GM18517 (cell line): ENCODE data around the gene ANKS1B.
"Not testable (repeated sequence)": the region's sequence is repeated elsewhere in the genome, so short reads cannot be mapped to it uniquely, and the experiment has no call there.

Experiments used
- ATAC-seq: cut with Tn5 transposase; IDR thresholded peaks from one replicate; pipeline ENCODE4 v1.9.1; 2021; ENCODE audit warnings: mild to moderate bottlenecking, moderate library complexity; ENCODE audit not compliant: unreplicated experiment

The ANKS1B gene

DNA sequence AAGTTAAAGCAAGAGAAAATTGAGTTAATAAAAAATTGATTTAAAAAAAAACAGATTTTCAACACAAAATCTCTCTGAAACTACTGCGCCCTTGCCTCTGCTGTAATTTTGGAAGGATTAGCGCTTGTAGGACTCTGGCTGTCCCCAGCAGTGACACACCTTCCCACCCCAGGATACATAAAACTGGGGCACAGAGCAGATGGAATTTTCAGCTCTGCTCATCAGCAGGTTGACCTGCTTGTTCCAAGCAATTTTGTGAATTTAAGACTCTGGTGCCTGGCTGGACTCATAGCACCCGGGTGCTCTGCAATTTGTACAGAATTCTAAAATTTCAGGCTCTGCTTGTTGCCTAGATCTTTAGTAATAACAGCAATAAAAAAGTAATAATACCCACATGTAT is 595.0 kb downstream of the ANKS1B start:
- ATAC-seq = no peak

DNA sequence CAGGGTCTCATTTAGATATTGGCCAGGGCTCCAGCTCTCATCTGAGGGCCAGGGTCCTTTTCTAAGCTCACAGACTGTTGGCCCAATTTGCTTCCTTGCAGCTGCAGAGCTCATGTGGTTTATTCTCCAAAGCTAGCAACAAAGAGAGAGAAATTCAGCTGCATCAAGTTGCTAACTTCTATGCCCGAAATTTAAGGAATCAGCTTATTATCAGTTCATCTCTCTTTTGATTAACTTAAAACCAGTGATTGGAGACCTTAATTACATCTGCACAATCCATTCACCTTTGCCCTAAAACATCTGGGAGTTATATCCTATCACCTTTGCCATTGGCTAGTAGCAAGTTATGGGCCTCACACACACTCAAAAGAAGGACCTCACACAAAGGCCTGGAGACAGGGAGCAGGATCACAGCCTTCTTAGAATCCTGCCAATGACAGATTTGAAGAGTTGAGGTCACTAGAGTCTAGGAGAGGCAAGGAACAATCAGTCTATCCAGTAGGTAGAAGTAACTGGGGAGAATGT is 596.0 kb downstream of the ANKS1B start:
- ATAC-seq = no peak

DNA sequence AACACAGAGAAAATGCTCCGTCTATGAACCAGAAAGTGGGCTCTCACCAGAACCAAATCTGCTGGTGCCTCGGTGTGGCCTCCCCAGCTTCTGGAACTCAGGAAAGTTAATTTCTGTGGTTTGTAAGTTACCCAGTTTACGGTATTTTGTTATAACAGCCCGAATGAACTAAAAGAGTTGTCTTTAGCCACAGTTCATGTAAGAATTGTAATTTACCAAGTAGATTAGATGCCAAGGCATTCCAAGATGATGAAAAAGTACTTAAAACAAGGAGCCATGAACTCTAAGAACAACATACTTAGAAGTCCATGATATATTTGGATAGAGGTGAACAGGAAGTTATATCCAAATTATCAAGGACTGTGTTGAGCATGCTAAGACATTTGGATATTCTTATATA is 597.1 kb downstream of the ANKS1B start:
- no peak for ATAC-seq

DNA sequence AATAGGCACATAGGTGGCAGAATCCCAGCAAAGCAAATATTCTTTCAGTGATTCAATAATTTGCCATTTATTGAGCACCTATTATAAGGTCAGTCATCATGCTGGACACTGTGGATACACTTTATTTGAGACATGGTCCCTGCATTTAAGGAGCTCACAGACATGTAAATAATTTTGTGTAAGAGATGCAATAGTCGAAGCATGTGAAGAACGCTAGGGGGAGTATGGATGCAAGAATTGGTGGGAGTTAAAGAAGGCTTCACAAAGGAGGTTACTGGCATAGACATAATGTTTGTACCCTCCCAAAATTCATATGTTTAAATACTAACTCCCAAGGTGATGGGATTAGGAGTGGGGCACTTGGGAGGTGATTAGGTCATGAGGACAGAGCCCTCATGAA is 597.8 kb downstream of the ANKS1B start:
- no peak for ATAC-seq

DNA sequence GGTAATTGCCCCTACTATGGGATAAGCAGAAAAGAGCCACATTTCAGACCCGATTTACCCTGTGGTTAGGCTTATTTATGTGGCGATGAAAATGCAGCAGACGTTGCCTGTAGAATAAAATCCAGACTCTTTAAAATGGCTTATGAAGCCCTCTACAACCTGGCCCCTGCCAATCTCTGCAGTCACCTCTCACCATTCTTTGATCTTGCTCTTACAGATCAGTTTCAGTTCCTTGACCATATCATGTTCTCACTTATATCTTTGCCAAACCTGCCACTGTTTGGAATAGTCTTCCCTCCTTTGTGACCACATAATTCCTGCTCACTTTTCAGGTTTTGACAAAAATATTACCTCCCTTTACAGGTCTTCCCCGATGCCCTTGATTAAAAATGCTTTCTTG is 601.5 kb downstream of the ANKS1B start:
- no peak for ATAC-seq

DNA sequence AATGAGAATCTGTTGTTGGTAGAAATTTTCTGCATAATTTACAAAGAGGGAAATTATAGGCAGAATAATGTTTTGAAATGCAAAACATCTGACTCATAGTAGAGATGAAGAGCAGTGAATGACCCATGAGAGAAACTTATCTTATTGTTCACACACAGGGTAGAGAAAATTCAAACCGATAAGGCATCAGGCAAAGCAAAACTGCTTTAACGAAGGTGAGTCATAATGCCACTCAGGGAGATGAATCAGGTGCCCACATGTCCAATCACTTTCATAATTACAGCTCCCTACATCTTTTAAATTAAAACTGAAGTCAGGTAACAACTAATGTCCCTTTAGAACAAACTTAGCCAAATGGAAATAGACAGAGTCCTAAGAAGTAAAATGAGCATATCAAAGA is 602.7 kb downstream of the ANKS1B start:
- peak; percentile 92 for ATAC-seq

DNA sequence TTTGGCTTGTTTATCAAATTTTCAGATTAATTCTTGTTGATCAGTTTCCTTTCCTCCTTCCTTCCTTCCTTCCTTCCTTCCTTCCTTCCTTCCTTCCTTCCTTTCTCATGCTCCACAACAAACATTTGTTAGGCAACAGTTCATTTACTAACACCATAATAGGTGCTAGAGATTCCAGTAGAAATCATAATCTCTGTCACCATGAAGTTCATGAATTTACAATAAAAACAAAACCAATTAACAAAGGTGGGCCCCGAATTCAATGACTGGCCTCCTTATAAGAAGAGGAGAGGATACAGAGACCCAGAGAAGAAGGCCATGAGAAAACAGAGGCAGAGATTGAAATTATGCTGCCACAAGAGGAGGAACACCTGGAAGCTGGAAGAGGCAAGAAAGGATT is 604.0 kb downstream of the ANKS1B start:
- ATAC-seq = no peak

DNA sequence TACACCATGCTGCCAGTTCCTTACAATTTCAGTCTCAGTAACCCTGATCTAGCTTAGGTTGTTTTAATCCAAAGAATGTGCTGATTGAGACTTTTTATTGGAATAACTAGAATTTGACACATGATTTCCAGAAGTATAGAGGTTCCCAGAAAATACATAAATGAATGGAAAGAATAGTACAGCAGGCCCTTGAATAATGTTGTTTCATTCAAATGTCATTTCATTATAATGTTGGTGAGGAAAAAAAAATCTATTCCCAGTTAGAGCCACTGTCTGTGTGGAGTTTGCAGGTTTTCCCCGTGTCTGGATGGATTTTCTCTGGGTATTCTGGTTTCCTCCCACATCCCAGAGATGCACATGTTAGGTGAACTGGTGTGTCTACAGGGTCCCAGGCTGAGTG is 610.7 kb downstream of the ANKS1B start:
- no peak for ATAC-seq

DNA sequence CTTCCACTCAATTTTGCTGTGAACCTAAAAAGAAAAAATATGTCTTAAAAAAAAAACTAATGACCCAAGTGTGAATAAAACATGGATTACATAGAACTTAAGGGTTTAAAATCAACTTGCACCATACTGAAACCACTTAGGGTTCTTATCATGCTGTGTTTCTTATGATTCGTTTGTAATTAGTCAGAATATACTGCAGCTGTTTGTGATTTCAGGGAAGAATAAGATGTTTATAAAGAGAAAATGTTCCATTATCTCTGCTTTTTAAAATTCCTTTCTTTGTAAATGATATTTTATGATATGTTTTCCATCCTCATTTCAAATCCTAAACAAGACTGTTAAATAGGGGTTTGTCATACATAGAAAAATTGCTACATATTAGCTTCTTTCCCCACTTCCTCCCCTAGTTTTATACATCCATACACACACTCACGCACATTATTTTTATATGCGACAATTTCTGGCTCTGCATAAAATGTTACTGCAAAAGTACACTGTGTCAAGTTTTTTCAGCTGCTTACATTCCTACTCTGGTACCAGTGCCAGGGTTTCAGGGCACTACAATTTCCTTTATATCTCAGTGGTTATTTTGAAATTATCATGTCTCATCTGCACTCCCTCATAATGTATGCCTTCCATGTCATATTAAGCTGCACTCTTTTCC is 612.3 kb downstream of the ANKS1B start:
- ATAC-seq = no peak

DNA sequence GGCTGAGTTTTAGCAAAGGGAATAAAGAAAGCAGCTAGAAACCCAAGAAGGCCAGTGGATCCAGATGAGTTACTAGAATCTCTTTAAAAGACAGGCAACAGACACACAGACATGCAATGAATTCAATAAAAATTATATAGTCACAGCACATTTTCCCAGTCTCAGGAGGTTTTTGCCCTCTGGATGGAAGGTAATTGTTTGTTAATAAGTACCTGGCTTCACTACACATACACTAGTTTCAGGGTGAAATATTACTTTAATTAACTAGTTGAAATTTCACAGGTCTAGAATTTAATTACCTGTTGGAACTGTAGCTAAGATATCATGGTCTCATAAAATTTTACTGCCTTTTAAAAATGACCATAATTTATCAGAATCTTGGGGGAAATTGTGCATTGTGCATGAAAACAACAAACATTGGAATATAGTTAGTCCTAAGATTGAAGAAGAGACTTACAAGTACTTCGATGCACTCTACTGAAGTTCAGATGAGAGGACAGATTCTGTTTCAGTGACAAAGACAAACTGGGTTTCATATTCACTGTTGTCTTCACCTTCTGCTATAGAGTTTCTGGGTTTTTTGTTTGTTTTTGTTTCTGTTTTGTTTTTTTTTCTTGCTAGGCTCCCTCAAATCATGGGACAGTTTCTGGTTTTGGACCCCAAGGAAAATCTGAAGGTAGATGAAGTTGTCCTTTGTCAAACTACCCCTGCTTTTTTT is 614.2 kb downstream of the ANKS1B start:
- ATAC-seq = no peak

DNA sequence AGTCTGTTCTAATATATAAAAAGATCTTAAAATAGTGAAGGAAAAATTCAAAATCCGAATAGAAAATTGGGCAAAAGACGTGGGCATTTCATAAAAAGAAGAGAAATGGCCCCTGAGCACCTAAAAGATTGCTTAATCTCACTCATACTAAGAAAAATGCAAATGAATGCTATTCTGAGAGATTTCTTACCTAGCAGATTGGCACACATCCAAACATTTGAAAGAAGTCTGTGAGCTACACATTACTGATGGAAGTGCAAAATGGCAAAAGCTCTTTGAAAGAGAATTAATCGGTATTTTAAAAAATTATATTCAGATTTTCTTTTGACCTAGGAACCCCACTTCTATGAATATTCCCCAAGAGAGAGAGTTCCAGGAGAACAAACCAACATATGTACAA is 617.6 kb downstream of the ANKS1B start:
- ATAC-seq = no peak

DNA sequence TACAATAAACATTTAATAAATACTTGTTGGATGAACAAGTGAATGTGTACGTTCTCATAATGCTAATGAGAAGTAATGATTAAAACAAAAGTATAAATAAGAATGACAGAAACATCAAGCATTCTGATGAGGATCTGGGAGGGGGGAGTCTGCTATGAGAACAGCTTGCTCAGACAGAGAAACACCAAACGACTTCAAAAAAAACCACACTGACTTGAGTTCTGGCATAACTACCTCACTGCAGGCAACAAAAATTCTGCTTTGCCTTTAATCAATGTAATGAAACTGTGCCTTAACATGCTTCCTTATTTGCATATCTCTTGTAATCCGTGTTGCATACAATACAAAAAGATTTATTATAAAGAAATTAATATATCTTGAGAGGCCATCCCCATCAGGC is 632.5 kb downstream of the ANKS1B start:
- ATAC-seq = no peak

DNA sequence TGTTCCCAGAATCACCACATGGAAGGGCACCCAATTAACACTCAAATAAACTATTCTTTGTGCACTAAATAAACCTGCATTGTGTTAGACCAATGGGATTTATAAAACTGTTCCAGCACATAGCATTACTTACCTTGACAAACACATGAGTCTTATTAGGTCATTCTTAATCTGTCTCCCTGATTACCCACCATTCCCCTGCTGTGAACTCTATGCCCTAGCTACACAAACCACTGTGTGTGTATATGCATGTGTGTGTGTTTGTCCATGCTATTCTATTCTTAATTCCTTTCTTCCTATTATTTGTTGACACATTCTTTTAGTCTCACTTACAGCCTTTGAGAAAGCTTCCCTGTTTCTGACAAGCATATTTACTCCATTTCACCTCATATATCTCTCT is 640.8 kb downstream of the ANKS1B start:
- ATAC-seq = no peak

DNA sequence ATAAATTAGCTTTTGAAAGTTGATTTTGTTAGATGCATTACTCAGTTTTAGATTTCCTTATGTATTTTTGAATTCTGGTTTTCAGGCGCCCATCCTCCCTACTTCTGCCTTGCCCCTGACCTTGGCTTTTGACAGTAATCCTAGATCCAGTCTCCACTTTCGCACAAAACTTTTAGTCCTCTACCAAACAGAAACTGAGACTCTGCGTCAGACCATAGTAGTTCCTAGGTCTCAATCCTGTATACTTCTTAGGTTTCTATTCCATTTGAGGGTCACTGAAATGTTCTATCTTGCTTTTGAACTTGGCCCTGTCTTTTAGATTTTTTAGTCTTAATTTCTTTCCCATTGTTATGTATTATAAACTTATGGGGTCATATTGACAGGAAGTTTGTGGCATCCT is 645.1 kb downstream of the ANKS1B start:
- ATAC-seq = no peak

DNA sequence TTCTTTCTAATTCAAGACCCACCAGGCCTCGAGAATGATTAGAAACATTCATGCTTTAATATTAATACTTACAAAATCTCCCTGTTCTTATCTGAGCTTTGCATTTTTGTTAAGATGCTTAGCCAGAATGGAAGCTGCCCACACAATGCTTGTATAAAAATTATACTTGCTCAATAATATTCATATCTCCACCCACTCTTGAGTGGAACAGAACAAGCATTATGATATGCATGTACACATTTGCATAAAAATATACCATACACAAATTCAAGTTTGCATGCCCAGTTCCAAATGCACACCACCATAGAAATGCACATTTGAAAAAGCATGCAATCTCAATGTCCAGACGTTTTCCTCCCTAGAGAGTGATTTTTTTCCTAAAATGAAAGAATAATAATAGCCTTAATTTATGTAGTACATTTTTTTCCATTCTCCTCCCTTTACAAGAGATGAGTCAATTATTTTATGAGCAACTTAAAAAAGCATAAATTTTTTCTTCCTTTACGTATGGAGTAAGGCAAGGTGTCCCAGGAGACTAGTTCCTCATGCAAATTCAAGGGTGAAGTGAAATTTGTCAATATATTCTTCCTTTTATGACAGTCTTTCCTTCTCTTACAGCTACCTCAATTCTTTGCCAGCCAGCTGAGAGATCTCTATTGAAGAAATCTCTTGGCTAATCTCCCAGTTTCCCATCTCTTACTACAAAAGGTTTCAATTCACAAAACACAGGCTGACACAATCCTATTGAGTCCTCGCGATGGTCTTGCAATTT is 650.3 kb downstream of the ANKS1B start:
- ATAC-seq = no peak

DNA sequence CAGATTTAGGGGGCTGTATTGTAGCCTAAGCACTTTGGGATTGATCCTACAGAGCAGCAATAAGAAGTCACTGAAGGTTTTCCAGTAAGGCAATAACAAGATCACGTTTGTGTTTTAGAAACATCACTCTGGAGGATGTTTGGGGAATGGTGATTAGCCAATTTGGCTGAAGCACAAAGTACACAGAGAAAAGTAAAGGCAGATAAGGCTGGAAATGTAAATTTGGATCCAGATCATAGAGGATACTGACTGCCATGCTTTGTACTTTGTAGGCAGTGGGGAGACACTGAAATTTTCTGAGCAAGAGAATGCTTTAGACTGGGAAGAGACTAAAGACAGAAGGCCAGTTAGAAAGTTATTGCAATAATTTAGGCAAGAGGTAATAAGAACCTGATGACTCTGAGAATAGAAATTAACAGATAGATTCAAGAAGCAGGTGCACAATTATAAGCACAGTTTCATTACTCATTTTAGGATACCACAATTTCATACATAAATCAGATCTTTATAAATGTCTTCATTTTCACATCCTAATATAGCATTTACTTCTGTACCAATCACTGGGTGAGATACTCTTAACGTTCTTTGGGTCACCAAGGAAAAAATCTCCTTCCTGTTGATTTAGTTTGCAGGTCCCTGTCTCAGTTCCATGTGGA is 651.7 kb downstream of the ANKS1B start:
- ATAC-seq = no peak

DNA sequence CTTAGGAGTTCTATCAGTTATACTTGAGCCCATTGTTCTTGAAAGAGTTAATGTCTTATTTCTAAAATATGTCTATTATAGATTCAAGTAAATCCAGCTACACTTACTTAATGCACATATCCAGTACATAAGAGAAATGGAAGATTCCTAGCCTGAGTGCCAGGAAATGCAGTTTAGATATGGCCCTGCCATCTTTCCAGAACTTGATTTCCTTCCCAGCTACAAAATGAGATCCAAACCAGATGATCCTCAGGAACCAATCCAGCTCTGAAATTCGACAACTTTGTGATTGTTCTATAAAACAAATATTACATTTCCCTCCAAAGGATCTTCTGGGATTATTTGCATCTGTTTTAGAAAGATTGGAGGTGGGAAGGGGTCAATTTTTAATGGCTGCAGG is 654.5 kb downstream of the ANKS1B start:
- ATAC-seq = no peak

DNA sequence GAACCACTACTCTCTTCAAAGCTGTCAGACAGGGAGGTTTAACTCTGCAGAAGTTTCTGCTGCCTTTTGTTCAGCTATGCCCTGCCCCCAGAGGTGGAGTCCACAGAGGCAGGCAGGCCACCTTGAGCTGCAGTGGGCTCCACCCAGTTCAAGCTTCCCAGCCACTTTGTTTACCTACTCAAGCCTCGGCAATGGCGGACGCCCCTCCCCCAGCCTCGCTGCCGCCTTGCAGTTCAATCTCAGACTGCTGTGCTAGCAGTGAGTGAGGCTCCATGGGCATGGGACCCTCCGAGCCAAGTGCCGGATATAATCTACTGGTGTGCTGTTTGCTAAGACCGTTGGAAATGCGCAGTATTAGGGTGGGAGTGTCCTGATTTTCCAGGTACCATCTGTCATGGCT is 663.5 kb downstream of the ANKS1B start:
- not testable (repeated sequence) for ATAC-seq

DNA sequence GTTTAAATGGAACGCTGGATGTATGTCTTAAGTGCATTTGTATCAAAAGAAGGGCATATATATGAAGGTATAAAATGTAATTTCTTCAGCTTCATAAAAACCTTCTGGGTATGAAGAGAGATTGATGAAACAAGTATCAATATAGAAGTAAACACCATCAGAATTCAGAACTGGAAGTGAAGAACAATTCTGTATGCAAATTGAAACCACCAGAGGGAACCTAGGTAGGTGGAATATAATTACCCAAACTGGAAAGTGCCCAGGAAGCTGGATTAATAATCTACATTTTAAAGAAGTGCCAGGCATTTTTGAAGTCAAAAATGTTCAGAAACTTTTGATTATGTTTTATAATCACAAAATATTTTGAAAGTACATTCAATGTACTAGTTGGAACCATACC is 673.4 kb downstream of the ANKS1B start:
- no peak for ATAC-seq

DNA sequence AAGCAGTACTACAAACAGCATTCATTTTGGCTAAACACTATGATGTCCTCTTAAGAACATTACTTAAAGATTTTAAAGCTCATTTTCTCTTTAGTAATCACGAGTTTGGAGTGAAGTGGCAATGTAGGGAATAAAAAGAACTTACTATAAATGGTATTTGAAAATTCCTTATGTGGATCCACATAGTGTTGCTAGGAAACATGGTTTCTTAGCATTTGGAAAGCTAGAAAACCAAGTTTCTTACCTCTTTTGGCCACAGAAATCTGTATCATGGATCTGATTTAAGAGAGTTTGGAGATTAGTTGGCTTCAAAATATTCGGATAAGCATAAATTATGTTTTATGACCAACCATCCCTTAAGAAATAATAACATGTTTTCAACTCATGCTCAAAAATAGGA is 674.9 kb downstream of the ANKS1B start:
- no peak for ATAC-seq

DNA sequence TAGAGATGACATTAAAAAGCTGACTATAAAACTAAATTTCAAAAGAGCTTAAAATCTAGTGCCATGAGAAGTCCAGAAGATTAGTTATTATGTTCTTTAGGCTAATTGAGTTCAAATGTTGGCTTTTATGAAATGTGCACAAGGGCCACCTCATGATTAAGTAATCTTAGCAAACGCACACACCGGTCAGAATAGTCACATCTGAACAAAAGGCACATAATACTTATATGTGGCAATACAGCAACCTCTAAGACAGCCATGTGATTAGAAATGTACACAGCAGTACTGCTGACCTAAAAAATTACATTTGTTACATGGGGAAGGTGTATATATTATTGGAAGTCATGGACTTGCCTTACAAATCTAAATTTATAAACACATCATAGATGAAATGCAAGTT is 681.9 kb downstream of the ANKS1B start:
- no peak for ATAC-seq
